NT2/D1 (cell line): Measurements from ENCODE around the gene ATP1A2.
A peak's percentile ranks its signal among the peaks of the same experiment; 100 is the strongest.

Experiments used
- DNase-seq: peaks from one replicate; pipeline ENCODE4 v3.0.0-alpha.2; 2011; ENCODE audit warnings: low read depth, low spot score
- H3K27me3 ChIP-seq: 2 replicates; pipeline ENCODE4 v1.6.0; 2011; ENCODE audit warnings: mild to moderate bottlenecking; ENCODE audit not compliant: insufficient read length, insufficient read depth
- H3K36me3 ChIP-seq: 2 replicates; pipeline ENCODE4 v1.6.1; 2011; ENCODE audit warnings: mild to moderate bottlenecking, low read length, mixed read lengths; ENCODE audit not compliant: insufficient read depth, insufficient read length
- H3K4me1 ChIP-seq: 2 replicates; pipeline ENCODE4 v1.5.1; 2011; ENCODE audit not compliant: insufficient read depth, insufficient read length
- H3K4me3 ChIP-seq: 2 replicates; pipeline ENCODE4 v1.5.1; 2011; ENCODE audit warnings: low read depth; ENCODE audit not compliant: insufficient read length
- H3K9ac ChIP-seq: 2 replicates; pipeline ENCODE4 v1.6.0; 2011; ENCODE audit warnings: low read depth; ENCODE audit not compliant: insufficient read length
- H3K9me3 ChIP-seq: 2 replicates; pipeline ENCODE4 v1.5.1; 2011; ENCODE audit warnings: mild to moderate bottlenecking, low read length; ENCODE audit not compliant: insufficient read depth
- SUZ12 ChIP-seq: IDR thresholded peaks from 2 replicates; pipeline ENCODE4 v1.6.1; 2011; ENCODE audit not compliant: insufficient read length, insufficient read depth; ENCODE audit errors: extremely low read depth
- YY1 ChIP-seq: IDR thresholded peaks from 2 replicates; pipeline ENCODE4 v1.6.1; 2011; ENCODE audit not compliant: insufficient read length, insufficient read depth
- ZNF274 ChIP-seq: IDR thresholded peaks from 2 replicates; pipeline ENCODE4 v1.6.1; 2011; ENCODE audit warnings: mild to moderate bottlenecking, low read depth, low read length

ATP1A2 gene

GRCh38 chr1:160136121-160136925 is 20.8 kb downstream of the ATP1A2 start:
- Histone ChIP-seq H3K9ac (no peak overlapping the region), H3K27me3 (no peaks in the 10 kb centered on the region), H3K36me3 (peaks cover 94% of the 10 kb centered on the region), H3K9me3 (no peaks in the 10 kb centered on the region), H3K4me1 (no peaks in the 10 kb centered on the region), H3K4me3 (no peak overlapping the region)
- DNase-seq: no peak
- TF ChIP-seq ZNF274 (no peak), SUZ12 (no peak), YY1 (no peak)

DNA sequence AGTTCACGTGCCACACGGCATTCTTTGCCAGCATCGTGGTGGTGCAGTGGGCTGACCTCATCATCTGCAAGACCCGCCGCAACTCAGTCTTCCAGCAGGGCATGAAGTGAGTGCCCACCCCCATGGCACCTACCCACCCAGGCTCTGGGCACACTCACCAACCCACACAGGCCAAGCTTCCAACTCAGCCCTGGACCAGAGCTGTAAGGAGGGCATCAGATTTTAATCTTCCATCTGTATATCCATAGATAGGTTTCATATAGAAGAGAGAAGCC is 21.3 kb downstream of the ATP1A2 start:
- no peaks in the 10 kb centered on the region for H3K9me3 ChIP-seq
- H3K4me1 ChIP-seq: no peaks in the 10 kb centered on the region
- peaks cover 96% of the 10 kb centered on the region for H3K36me3 ChIP-seq
- DNase-seq: no peak
- H3K4me3 ChIP-seq: no peak overlapping the region
- H3K27me3 ChIP-seq: no peaks in the 10 kb centered on the region
- no peak overlapping the region for H3K9ac ChIP-seq
- TF ChIP-seq ZNF274: no peak
- TF ChIP-seq SUZ12: no peak
- no peak for TF ChIP-seq YY1

- H3K4me3 ChIP-seq: no peak overlapping the region
- no peak for TF ChIP-seq SUZ12
- TF ChIP-seq YY1: no peak
- no peak for TF ChIP-seq ZNF274
- H3K9ac ChIP-seq: no peak overlapping the region
- no peaks in the 10 kb centered on the region for H3K9me3 ChIP-seq
- peaks cover 96% of the 10 kb centered on the region for H3K36me3 ChIP-seq
- H3K4me1 ChIP-seq: no peaks in the 10 kb centered on the region
- no peak for DNase-seq
- H3K27me3 ChIP-seq: no peaks in the 10 kb centered on the region
Observed at GRCh38 chr1:160137216-160137862, 21.8 kb downstream of the ATP1A2 start.

GRCh38 chr1:160139840-160140239 is 24.3 kb downstream of the ATP1A2 start:
- no peaks in the 10 kb centered on the region for H3K27me3 ChIP-seq
- no peaks in the 10 kb centered on the region for H3K9me3 ChIP-seq
- H3K9ac ChIP-seq: no peak overlapping the region
- no peak for DNase-seq
- H3K4me3 ChIP-seq: no peak overlapping the region
- H3K4me1 ChIP-seq: no peaks in the 10 kb centered on the region
- peaks cover 76% of the 10 kb centered on the region for H3K36me3 ChIP-seq
- TF ChIP-seq SUZ12: no peak
- TF ChIP-seq ZNF274: no peak
- TF ChIP-seq YY1: no peak

GRCh38 chr1:160143695-160144094 is 28.1 kb downstream of the ATP1A2 start:
- Histone ChIP-seq H3K9me3 (no peaks in the 10 kb centered on the region), H3K27me3 (no peaks in the 10 kb centered on the region), H3K9ac (no peak overlapping the region), H3K4me3 (no peak overlapping the region), H3K4me1 (no peaks in the 10 kb centered on the region), H3K36me3 (peaks cover 40% of the 10 kb centered on the region)
- DNase-seq: no peak
- TF ChIP-seq SUZ12 (no peak), ZNF274 (no peak), YY1 (no peak)

DNA sequence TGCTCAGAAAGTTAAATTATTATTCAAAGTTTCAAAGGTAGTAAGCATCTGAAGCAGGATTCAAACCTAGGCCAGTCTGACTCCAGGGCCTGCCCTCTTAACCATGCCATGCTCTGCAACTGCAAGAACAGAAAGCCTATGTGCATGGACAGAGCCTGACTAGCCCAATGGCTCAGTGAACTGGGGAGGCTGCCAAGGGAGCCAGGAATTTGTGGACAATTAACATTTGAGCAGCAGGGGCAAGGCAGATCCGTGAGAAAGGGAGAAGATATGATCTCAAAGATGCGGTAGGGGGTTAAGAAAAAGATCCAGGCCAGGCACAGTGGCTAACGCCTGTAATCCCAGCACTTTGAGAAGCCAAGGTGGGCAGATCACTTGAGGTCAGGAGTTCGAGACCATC is 29.4 kb downstream of the ATP1A2 start:
- peaks cover 28% of the 10 kb centered on the region for H3K36me3 ChIP-seq
- H3K27me3 ChIP-seq: no peaks in the 10 kb centered on the region
- peak; percentile 32 for DNase-seq
- TF ChIP-seq YY1 (no peak), SUZ12 (no peak), ZNF274 (no peak)
- no peaks in the 10 kb centered on the region for H3K9me3 ChIP-seq
- H3K9ac ChIP-seq: no peak overlapping the region
- no peaks in the 10 kb centered on the region for H3K4me1 ChIP-seq
- no peak overlapping the region for H3K4me3 ChIP-seq

GRCh38 chr1:160146107-160146506 is 30.5 kb downstream of the ATP1A2 start:
- Histone ChIP-seq H3K9ac (no peak overlapping the region), H3K9me3 (no peaks in the 10 kb centered on the region), H3K4me3 (no peak overlapping the region), H3K27me3 (no peaks in the 10 kb centered on the region), H3K36me3 (peaks cover 17% of the 10 kb centered on the region), H3K4me1 (no peaks in the 10 kb centered on the region)
- DNase-seq: no peak
- TF ChIP-seq ZNF274 (no peak), SUZ12 (no peak), YY1 (no peak)
